IMR-90 (cell line): Measurements from ENCODE around the gene SEMA6D. TPM values are rescaled to one million over a fixed set of nuclear protein-coding genes. Genes with fewer than 3 reads are reported as not detected.

Experiments
- ATAC-seq: fragments of 200-7000 bp; cut with Tn5 transposase; 2 replicates; pipeline ENCODE4 v1.9.1; 2020; ENCODE audit warnings: low read depth, mild to moderate bottlenecking, moderate library complexity
- BruUV-seq: library from RNA; stranded (reverse); fragments of 400-500 nt; replicated peaks from 2 replicates; lab custom pipeline; 2021; lab: Mats Ljungman, UMichigan
- CTCF ChIA-PET: fragments of 300-600 bp; formaldehyde crosslinking; extraction: SDS; loops from one replicate; lab custom pipeline; 2021; ENCODE audit warnings: antibody characterized with exemption; lab: Yijun Ruan, JAX
- POLR2A ChIA-PET: fragments of 300-600 bp; sonication (Branson Sonifier 250); formaldehyde crosslinking; loops from one replicate; lab custom pipeline; 2022; ENCODE audit warnings: antibody characterized with exemption; ENCODE audit not compliant: unreplicated experiment; lab: Charles Lee
- DNase-seq: peaks from one replicate; pipeline ENCODE4 v3.0.0; 2013
- H2AFZ ChIP-seq: replicated peaks from 2 replicates; pipeline ENCODE3; 2013; ENCODE audit warnings: low read length, mild to moderate bottlenecking; ENCODE audit not compliant: poor library complexity
- H2AK5ac ChIP-seq: 2 replicates; pipeline ENCODE4 v1.6.1; 2013; ENCODE audit warnings: low read depth, low read length, inconsistent platforms
- H2AK9ac ChIP-seq: replicated peaks from 2 replicates; pipeline ENCODE3; 2013; ENCODE audit warnings: mild to moderate bottlenecking, low read depth, low read length, moderate library complexity; ENCODE audit not compliant: poor library complexity
- H2BK120ac ChIP-seq: 2 replicates; pipeline ENCODE4 v1.6.1; 2013; ENCODE audit warnings: low read depth, low read length, inconsistent platforms
- H2BK15ac ChIP-seq: 3 replicates; pipeline ENCODE4 v1.6.1; 2013; ENCODE audit warnings: low read depth, low read length, inconsistent platforms
- H2BK20ac ChIP-seq: 2 replicates; pipeline ENCODE4 v1.6.1; 2013; ENCODE audit warnings: low read depth, mild to moderate bottlenecking, inconsistent platforms, low read length, moderate library complexity
- H2BK5ac ChIP-seq: 2 replicates; pipeline ENCODE4 v1.6.1; 2013; ENCODE audit warnings: mild to moderate bottlenecking, low read depth, low read length, inconsistent platforms; ENCODE audit not compliant: poor library complexity, severe bottlenecking
- H3K14ac ChIP-seq: replicated peaks from 2 replicates; pipeline ENCODE4 v1.6.1; 2013; ENCODE audit warnings: low read depth, low read length, inconsistent platforms
- H3K18ac ChIP-seq: 2 replicates; pipeline ENCODE4 v1.6.1; 2013; ENCODE audit warnings: low read depth, low read length, control low read depth
- H3K23ac ChIP-seq: 2 replicates; pipeline ENCODE4 v1.6.1; 2013; ENCODE audit warnings: low read depth, low read length, inconsistent platforms
- H3K27ac ChIP-seq: 2 replicates; pipeline ENCODE4 v1.5.1; 2013; ENCODE audit warnings: mild to moderate bottlenecking, control low read depth, low read length; ENCODE audit not compliant: insufficient read depth
- H3K27me3 ChIP-seq: 2 replicates; pipeline ENCODE4 v1.6.1; 2013; ENCODE audit warnings: low read length; ENCODE audit not compliant: control insufficient read depth, insufficient read depth
- H3K36me3 ChIP-seq: 2 replicates; pipeline ENCODE4 v1.6.1; 2013; ENCODE audit warnings: low read length, mixed read lengths; ENCODE audit not compliant: control insufficient read depth, insufficient read depth
- H3K4ac ChIP-seq: 2 replicates; pipeline ENCODE4 v1.6.1; 2013; ENCODE audit warnings: low read depth, low read length, inconsistent platforms
- H3K4me1 ChIP-seq: 2 replicates; pipeline ENCODE4 v1.6.1; 2013; ENCODE audit warnings: low read length, mixed read lengths; ENCODE audit not compliant: control insufficient read depth, insufficient read depth
- H3K4me2 ChIP-seq: 2 replicates; pipeline ENCODE4 v1.6.1; 2013; ENCODE audit warnings: low read depth, mild to moderate bottlenecking, control low read depth, low read length, moderate library complexity
- H3K4me3 ChIP-seq: 2 replicates; pipeline ENCODE4 v1.5.1; 2013; ENCODE audit warnings: low read depth, mild to moderate bottlenecking, control low read depth, low read length, moderate library complexity; ENCODE audit not compliant: insufficient read depth
- H3K56ac ChIP-seq: 2 replicates; pipeline ENCODE4 v1.6.1; 2013; ENCODE audit warnings: low read length, inconsistent platforms; ENCODE audit not compliant: insufficient read depth; ENCODE audit errors: extremely low read depth
- H3K79me1 ChIP-seq, 2 experiments: 2 replicates each; pipeline ENCODE4 v1.6.1; 2013; ENCODE audit warnings: low read length in 2 of 2, inconsistent platforms in 1 of 2, low read depth in 1 of 2
- H3K9ac ChIP-seq: 2 replicates; pipeline ENCODE4 v1.6.1; 2013; ENCODE audit warnings: low read depth, low read length, control low read depth
- H3K9me1 ChIP-seq: 2 replicates; pipeline ENCODE4 v1.6.1; 2013; ENCODE audit warnings: low read length, inconsistent platforms; ENCODE audit not compliant: insufficient read depth
- H3K9me3 ChIP-seq: 2 replicates; pipeline ENCODE4 v1.6.1; 2013; ENCODE audit warnings: low read length; ENCODE audit not compliant: control insufficient read depth, insufficient read depth
- H4K20me1 ChIP-seq: 2 replicates; pipeline ENCODE4 v1.6.1; 2013; ENCODE audit warnings: low read length, inconsistent platforms; ENCODE audit not compliant: insufficient read depth
- H4K5ac ChIP-seq: 2 replicates; pipeline ENCODE4 v1.6.1; 2013; ENCODE audit warnings: mild to moderate bottlenecking, low read depth, low read length, control low read depth
- H4K8ac ChIP-seq, 2 experiments: 2 replicates each; pipeline ENCODE4 v1.6.1; 2013; ENCODE audit warnings: low read depth in 2 of 2, low read length in 2 of 2, control low read depth in 1 of 2, inconsistent platforms in 1 of 2
- H4K91ac ChIP-seq: 2 replicates; pipeline ENCODE4 v1.6.1; 2013; ENCODE audit warnings: low read depth, low read length, inconsistent platforms; ENCODE audit not compliant: insufficient read depth
- CEBPB ChIP-seq: IDR thresholded peaks from 2 replicates; pipeline ENCODE4 v1.6.1; 2012; ENCODE audit warnings: low read depth, low read length, improper control_type of control experiment
- CTCF ChIP-seq: conservative IDR thresholded peaks from 2 replicates; pipeline ENCODE4 v1.5.1; 2012; ENCODE audit warnings: mild to moderate bottlenecking, low read depth, low read length, improper control_type of control experiment
- ELK1 ChIP-seq: fragments of 150-350 bp; IDR thresholded peaks from 2 replicates; pipeline ENCODE4 v1.6.1; 2016; ENCODE audit warnings: low read depth, mild to moderate bottlenecking, low read length, moderate library complexity, borderline replicate concordance
- FOS ChIP-seq: fragments of 150-350 bp; IDR thresholded peaks from 2 replicates; pipeline ENCODE4 v1.6.1; 2016; ENCODE audit warnings: low read depth, low read length
- MAFK ChIP-seq: IDR thresholded peaks from 2 replicates; pipeline ENCODE4 v1.6.1; 2012; ENCODE audit warnings: low read depth, low read length, improper control_type of control experiment
- MAZ ChIP-seq: IDR thresholded peaks from 2 replicates; pipeline ENCODE4 v1.6.1; 2012; ENCODE audit warnings: low read depth, mild to moderate bottlenecking, low read length, improper control_type of control experiment, moderate library complexity, borderline replicate concordance
- MXI1 ChIP-seq: IDR thresholded peaks from 2 replicates; pipeline ENCODE4 v1.6.1; 2012; ENCODE audit warnings: low read depth, mild to moderate bottlenecking, low read length, moderate library complexity, borderline replicate concordance
- NFE2L2 ChIP-seq: fragments of 150-350 bp; IDR thresholded peaks from 2 replicates; pipeline ENCODE4 v1.6.1; 2016; ENCODE audit warnings: low read depth, mild to moderate bottlenecking, low read length
- POLR2A ChIP-seq: IDR thresholded peaks from 2 replicates; pipeline ENCODE4 v1.6.1; 2012; ENCODE audit warnings: mild to moderate bottlenecking, low read depth, low read length
- RAD21 ChIP-seq: IDR thresholded peaks from 2 replicates; pipeline ENCODE4 v1.6.1; 2012; ENCODE audit warnings: low read length, improper control_type of control experiment
- RCOR1 ChIP-seq: IDR thresholded peaks from 2 replicates; pipeline ENCODE4 v1.6.1; 2012; ENCODE audit warnings: mild to moderate bottlenecking, low read length, improper control_type of control experiment; ENCODE audit not compliant: insufficient replicate concordance
- SMC3 ChIP-seq: fragments of 150-350 bp; IDR thresholded peaks from 2 replicates; pipeline ENCODE4 v1.6.1; 2016; ENCODE audit warnings: low read depth, mild to moderate bottlenecking, antibody characterized with exemption, low read length, moderate library complexity
- WGBS, 2 experiments: methylation state at CpG; one replicate each; pipeline versions ENCODE4 v1.1.5 to v1.1.7; 2013; ENCODE audit warnings: missing lambda C conversion rate in 2 of 2; ENCODE audit not compliant: insufficient read length in 1 of 2; ENCODE audit errors: extremely low coverage in 2 of 2; 5-methylcytosine and 5-hydroxymethylcytosine counted together
- dilution Hi-C: fragments of 300-500 bp; cut with HindIII; formaldehyde crosslinking; loops from one replicate; pipeline ENCODE4 v1.14.3; 2018; ENCODE audit warnings: low sequenced_read_pairs; ENCODE audit not compliant: unreplicated experiment
- in situ Hi-C: fragments of 300-500 bp; cut with MboI; formaldehyde crosslinking; loops from 3 replicates; pipeline ENCODE4 v1.14.3; 2019; ENCODE audit warnings: low sequenced_read_pairs, inconsistent platforms, mixed read lengths
- intact Hi-C: fragments of 100-400 bp; cut with micrococcal nuclease; formaldehyde crosslinking; loops from 2 replicates; pipeline ENCODE4 v1.10.0; 2022
- polyA plus RNA-seq, 3 experiments: library from polyadenylated mRNA; depleted of rRNA; stranded (reverse); fragments of >200 nt; gene quantifications; 2 replicates each; pipeline ENCODE4 v1.2.3, GENCODE V29; 2012; ENCODE audit warnings: low replicate concordance in 1 of 3
- total RNA-seq: library from RNA; depleted of rRNA; stranded (reverse); fragments of >200 nt; gene quantifications from 2 replicates; pipeline ENCODE4 v1.2.3, GENCODE V29; 2012

The SEMA6D gene
- total and polyA plus RNA-seq, 2 of the 4 experiments (the other 2 are of a cell fraction): 12.6 to 17.4 TPM

GRCh38 chr15:47669221-47669620 is 48.1 kb upstream of the SEMA6D start:
- TF ChIP-seq POLR2A: no peak
- no peak for TF ChIP-seq MXI1
- no peak for TF ChIP-seq MAZ
- TF ChIP-seq CTCF: no peak
- no peak for TF ChIP-seq MAFK
- no peak for TF ChIP-seq NFE2L2
- TF ChIP-seq RCOR1: no peak
- no peak for TF ChIP-seq CEBPB
- no peak for TF ChIP-seq FOS
- no peak for TF ChIP-seq SMC3
- no peak for TF ChIP-seq RAD21
- no peak for TF ChIP-seq ELK1
- no peak for ATAC-seq
- in situ Hi-C loops: no loop called here
- H3K9ac ChIP-seq: no peak overlapping the region
- no peak overlapping the region for H3K18ac ChIP-seq
- no TSS peak for BruUV-seq
- no peak overlapping the region for H2BK15ac ChIP-seq
- H3K9me1 ChIP-seq: peaks cover 5% of the 10 kb centered on the region; the same call in 1 of the 2 replicates
- no peak overlapping the region for H3K27ac ChIP-seq
- H2BK5ac ChIP-seq: no peak overlapping the region
- WGBS, 2 experiments: 100% methylated on average over 2 of the region's 2 CpGs; no CpG with 5 or more reads in 1 of the 2 experiments
- no peak overlapping the region for H3K4me2 ChIP-seq
- no peaks in the 10 kb centered on the region for H3K27me3 ChIP-seq
- intact Hi-C loops: no loop called here
- H4K5ac ChIP-seq: no peak overlapping the region
- no peak overlapping the region for H4K8ac ChIP-seq
- no peak overlapping the region for H3K56ac ChIP-seq
- ChIA-PET CTCF (interaction anchor here (0.5 to 1.5 kb wide), 3 partner anchors 48 to 1368 kb away, joined by 3 to 4 read pairs (median 4); partner anchors contain the start of gene SEMA6D), POLR2A (no interaction called here)
- H4K20me1 ChIP-seq: no peaks in the 10 kb centered on the region
- H3K9me3 ChIP-seq: no peaks in the 10 kb centered on the region
- no peak overlapping the region for H2AK9ac ChIP-seq
- no peak overlapping the region for H2BK120ac ChIP-seq
- H2AFZ ChIP-seq: no peak overlapping the region
- H2AK5ac ChIP-seq: no peak overlapping the region
- H3K4me1 ChIP-seq: peaks cover 7% of the 10 kb centered on the region; the same call in 1 of the 2 replicates
- no peak overlapping the region for H3K23ac ChIP-seq
- H3K14ac ChIP-seq: 0 out of 2 replicates have a peak overlapping the region, but pooled peaks have one; percentile 0
- 0 out of 4 replicates have a peak, but pooled peaks cover 0 to 3% of the 10 kb centered on the region in 2 experiments for H3K79me1 ChIP-seq
- H3K36me3 ChIP-seq: no peaks in the 10 kb centered on the region
- no peak overlapping the region for H3K4me3 ChIP-seq
- no peak for DNase-seq
- H2BK20ac ChIP-seq: no peak overlapping the region
- H4K91ac ChIP-seq: no peak overlapping the region
- no peak overlapping the region for H3K4ac ChIP-seq
- dilution Hi-C loops: no loop called here
